GM15510 (cell line): ENCODE results near the gene PPL.

ENCODE experiments used
- POLR2A ChIP-seq: IDR thresholded peaks from 3 replicates; pipeline ENCODE4 v1.6.1; 2011; ENCODE audit warnings: borderline replicate concordance; ENCODE audit not compliant: insufficient read length; ENCODE audit errors: extremely low read depth

The PPL gene

DNA sequence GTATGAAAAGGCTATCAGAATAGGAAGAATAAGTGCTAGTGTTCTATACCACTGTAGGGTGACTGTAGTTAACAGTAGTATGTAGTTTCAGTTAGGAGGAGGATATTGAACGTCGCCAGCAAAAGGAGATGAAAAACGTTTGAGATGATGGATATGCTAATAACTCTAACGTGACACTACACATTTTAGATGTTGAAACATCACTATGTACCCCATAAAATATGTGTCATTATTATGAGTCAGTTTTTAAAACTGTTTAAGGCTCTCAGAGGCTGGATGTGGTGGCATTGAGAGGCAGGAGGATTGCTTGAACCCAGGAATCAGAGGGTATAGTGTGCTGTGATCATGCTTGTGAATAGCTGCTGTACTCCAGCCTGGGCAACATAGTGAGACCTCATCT lies 57.9 kb downstream of the PPL start:
- TF ChIP-seq POLR2A: no peak

DNA sequence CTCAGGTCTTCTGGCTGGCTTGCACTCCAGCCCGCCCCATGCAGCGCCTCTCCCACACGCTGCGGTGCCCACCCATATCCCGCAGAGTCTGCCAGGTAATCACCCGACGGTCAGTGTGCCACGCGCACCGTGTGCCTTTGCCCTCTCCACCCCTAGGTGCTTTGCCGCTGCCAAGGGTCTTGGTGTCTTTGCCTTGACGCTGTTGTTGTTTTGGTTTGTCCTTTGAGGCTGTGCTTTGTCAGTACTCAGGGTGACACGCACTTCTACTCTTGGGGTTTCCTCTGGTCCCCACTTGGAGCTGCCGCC lies 59.6 kb downstream of the PPL start:
- no peak for TF ChIP-seq POLR2A

DNA sequence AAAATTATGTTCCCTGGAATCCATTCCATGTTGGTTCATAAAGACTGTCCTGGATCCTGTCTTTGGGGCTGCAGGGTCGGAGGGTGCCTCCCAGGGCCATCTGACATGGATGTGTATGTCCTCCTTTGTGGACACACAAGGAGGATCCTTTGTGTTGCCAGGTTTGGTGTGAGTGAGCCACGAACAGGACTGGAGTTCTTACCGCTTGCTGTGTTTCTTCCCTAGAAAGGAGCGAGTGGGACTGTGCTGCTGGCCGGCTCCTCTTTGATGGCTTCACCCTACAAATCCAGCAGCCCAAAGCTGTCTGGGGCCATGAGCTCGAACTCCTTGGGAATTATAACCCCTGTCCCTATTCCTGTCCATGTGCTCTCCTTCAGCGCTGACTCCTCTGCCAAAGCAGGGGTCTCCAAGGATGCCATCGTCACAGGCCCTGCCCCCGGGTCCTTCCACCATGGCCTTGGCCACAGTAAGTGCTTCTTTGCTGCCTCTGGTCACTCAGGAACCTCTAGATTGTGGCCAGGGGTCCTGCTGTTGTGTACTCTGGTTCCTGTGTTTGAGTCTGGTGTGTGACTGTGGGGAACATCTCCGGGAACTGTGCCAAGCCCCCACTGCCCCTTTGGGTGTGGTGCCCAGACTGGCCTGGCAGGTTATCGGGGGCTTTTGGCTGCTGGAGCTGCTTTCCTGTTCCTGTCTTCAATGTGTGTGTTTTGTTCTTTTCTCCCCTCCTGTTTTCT lies 60.1 kb downstream of the PPL start:
- no peak for TF ChIP-seq POLR2A

- TF ChIP-seq POLR2A: no peak
These were observed 62.3 kb downstream of the PPL start for GRCh38 chr16:4874666-4875065.

DNA sequence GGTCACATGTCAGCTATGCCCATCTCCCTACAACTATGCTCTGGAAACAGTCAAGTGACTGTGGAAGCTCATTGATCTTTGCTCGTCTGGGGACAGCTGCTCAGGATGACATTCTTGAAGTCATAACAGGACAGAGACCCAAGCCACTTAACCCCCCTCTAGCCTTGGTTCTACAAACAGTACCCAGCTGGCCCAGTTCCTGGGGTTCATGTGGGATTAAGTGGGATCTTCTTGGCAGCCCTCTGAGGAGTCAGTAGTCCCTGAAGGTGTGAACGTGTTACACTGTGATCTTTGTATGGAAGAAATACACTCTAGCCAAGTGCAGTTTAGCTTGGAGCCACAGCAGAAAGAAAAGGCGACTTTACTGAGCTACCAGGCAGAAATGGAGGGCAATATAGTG lies 63.9 kb downstream of the PPL start:
- no peak for TF ChIP-seq POLR2A

GRCh38 chr16:4871071-4871470 lies 65.9 kb downstream of the PPL start:
- TF ChIP-seq POLR2A: no peak

- no peak for TF ChIP-seq POLR2A
These were observed 66.7 kb downstream of the PPL start for GRCh38 chr16:4870138-4870671.

DNA sequence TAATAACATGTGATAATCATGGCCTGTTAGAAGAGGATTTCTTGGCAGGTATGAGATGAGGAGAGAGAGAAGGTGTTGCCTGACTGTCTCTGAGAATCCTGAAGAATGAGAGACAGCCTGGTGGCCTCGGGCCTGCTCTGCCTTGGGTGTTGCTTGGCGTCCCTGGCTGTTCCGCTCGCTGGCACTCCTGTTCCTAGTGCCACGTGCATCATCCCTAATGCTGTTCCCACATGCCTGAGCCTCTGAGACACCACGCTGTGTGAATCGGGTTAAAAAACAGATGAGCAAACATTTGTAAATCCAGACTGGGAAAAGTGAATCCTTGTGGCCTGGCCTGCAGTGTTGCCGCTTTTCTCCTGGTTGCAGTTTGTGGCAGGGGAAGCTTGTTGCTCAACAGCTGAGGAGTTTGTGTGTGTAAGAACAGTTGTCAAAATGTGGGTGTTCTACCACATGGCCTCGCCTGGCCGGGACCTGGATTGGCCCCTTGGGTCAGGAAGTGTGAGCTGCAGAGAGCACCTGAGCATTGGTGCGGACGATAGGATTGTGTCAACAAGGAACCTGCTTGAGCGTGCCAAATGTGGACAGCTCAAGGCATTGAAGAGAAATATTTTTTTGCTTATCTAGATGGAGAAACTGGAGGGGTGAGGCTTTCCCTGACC lies 67.7 kb downstream of the PPL start:
- TF ChIP-seq POLR2A: no peak

GRCh38 chr16:4868535-4868934 lies 68.4 kb downstream of the PPL start:
- TF ChIP-seq POLR2A: no peak

- TF ChIP-seq POLR2A: no peak
These were observed 68.9 kb downstream of the PPL start for GRCh38 chr16:4868026-4868425.

GRCh38 chr16:4866586-4866985 lies 70.4 kb downstream of the PPL start:
- TF ChIP-seq POLR2A: no peak

- TF ChIP-seq POLR2A: no peak
These were observed 71.6 kb downstream of the PPL start for GRCh38 chr16:4865231-4865860.

GRCh38 chr16:4864728-4865127 lies 72.2 kb downstream of the PPL start:
- no peak for TF ChIP-seq POLR2A

DNA sequence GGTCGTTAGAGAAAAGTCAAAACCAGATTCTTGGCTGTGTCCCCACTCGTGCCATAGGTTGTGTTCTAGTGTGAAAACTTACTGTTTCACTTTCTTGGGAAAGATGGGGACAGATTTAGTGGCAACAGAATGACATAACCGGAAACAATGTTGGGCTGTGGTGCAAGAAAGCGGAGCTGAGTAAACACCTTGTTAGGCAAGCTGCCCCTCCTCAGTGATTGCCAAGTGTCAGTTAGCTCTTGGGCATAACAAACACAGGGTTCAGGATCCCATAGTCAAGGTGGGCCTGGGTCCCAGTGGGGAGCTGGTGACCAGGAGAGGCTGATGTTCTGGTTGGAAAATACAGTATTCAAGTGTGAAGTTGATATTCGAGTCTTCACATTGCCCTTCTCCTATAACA lies 74.3 kb downstream of the PPL start:
- TF ChIP-seq POLR2A: no peak

DNA sequence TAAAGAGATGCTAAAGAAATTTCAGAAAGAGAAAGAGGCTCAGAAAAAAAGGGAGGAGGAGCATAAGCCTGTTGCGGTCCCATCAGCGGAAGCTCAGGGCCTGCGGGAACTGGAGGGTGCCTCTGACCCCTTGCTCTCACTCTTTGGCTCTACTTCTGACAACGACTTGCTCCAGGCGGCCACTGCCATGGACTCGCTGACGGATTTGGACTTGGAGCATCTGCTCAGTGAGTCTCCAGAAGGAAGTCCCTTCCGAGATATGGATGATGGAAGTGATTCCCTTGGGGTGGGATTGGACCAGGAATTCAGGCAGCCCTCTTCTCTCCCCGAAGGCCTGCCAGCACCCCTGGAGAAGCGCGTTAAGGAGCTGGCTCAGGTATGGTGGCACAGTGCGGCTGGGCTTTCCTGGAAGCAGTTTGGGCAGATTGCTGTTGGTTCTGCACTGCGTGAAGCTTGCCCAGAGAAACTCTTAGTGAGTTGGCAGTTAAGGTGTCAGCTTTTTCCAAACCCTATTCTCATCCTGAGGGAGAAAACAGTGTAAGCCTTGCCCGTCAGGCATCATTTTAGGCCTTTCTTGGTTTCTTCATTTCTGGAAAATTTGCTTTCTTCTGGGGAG lies 76.1 kb downstream of the PPL start:
- TF ChIP-seq POLR2A: no peak
